Upper lobe of left lung (tissue), 6 donors: ENCODE results near the gene ZHX3. TPM values are rescaled to one million over a fixed set of nuclear protein-coding genes. Genes with fewer than 3 reads are reported as not detected.

ENCODE experiments used
- ATAC-seq, 2 donors: fragments of 200-7000 bp; cut with Tn5 transposase; one replicate each; pipeline ENCODE4 v1.9.1; 2022; ENCODE audit warnings: mild to moderate bottlenecking in 2 of 2, moderate library complexity in 2 of 2; ENCODE audit not compliant: low FRiP score in 2 of 2
- DNase-seq, 2 donors: peaks; one replicate each; pipeline ENCODE4 v3.0.0-alpha.2; 2019 to 2020
- H3K27ac ChIP-seq, 4 donors: fragments of 200-600 bp; sonication (generic); one replicate each; pipeline ENCODE4 v1.5.1; 2016 to 2019
- H3K27me3 ChIP-seq, 4 donors: fragments of 200-600 bp; sonication (generic); one replicate each; pipeline ENCODE4 v1.5.1; 2017 to 2019
- H3K36me3 ChIP-seq, 4 donors: fragments of 200-600 bp; sonication (generic); one replicate each; pipeline ENCODE4 v1.5.1; 2016 to 2019
- H3K4me1 ChIP-seq, 4 donors: fragments of 200-600 bp; sonication (generic); one replicate each; pipeline ENCODE4 v1.5.1; 2018 to 2019
- H3K4me3 ChIP-seq, 4 donors: fragments of 200-600 bp; sonication (generic); one replicate each; pipeline ENCODE4 v1.5.1; 2017 to 2019; ENCODE audit warnings: mild to moderate bottlenecking in 2 of 4, moderate library complexity in 1 of 4
- H3K9me3 ChIP-seq, 4 donors: fragments of 200-600 bp; sonication (generic); one replicate each; pipeline ENCODE4 v1.5.1; 2018 to 2019
- CTCF ChIP-seq, 6 experiments: fragments of 450-650 bp in 4 of 6; fragments of 200-600 bp in 2 of 6; sonication (generic) in 2 of 6; IDR thresholded peaks; one replicate each; pipeline ENCODE4 v1.5.1; 2016 to 2019; ENCODE audit warnings: antibody characterized with exemption in 6 of 6
- EP300 ChIP-seq, 4 donors: sonication (generic); formaldehyde crosslinking; IDR thresholded peaks; one replicate each; pipeline ENCODE4 v1.5.1; 2017; ENCODE audit warnings: antibody characterized with exemption in 4 of 4, control low read depth in 2 of 4
- POLR2A ChIP-seq, 4 donors: fragments of 450-650 bp; IDR thresholded peaks; one replicate each; pipeline ENCODE4 v1.5.1; 2016 to 2017; ENCODE audit warnings: antibody characterized with exemption in 4 of 4, mild to moderate bottlenecking in 2 of 4
- POLR2AphosphoS5 ChIP-seq, 2 donors: sonication (generic); formaldehyde crosslinking; IDR thresholded peaks; one replicate each; pipeline ENCODE4 v1.5.1; 2017; ENCODE audit warnings: antibody characterized with exemption in 2 of 2
- WGBS, 2 donors: methylation state at CpG; one replicate each; pipeline ENCODE4 v1.1.5; 2017 to 2018; 5-methylcytosine and 5-hydroxymethylcytosine counted together
- total RNA-seq, 6 donors: library from RNA; depleted of rRNA in 4 of 6; stranded (reverse); fragments of >200 nt in 4 of 6; gene quantifications; one replicate each; pipeline versions ENCODE4 v1.1.0 to v1.2.1, GENCODE V29; 2016 to 2021
- donor health status: DM: no; HTN: no; CAD: no; lungs with moderate emphysema.
- donor health status: DM: no; HTN: yes; CAD: no; lungs with severe emphysema.

The ZHX3 gene
- total RNA-seq, 6 donors from 2014 or later = 30.4 to 57.5 (median 44.9) TPM

- ATAC-seq (no peak), DNase-seq (no peak)
- H3K4me1 ChIP-seq = peaks cover 0 to 15% (median 8%) of the 10 kb centered on the region in 4 donors
- 95% methylated on average over 13 to 17 of the region's 17 CpGs for WGBS, 2 donors
- no peak for TF ChIP-seq CTCF (IDR thresholded peaks at IDR 0.05)
- no peak for TF ChIP-seq POLR2AphosphoS5 (IDR thresholded peaks at IDR 0.05)
- no peak for TF ChIP-seq POLR2A (IDR thresholded peaks at IDR 0.05)
- no peak for TF ChIP-seq EP300 (IDR thresholded peaks at IDR 0.05)
- no peak overlapping the region for H3K4me3 ChIP-seq
- no peak overlapping the region for H3K27ac ChIP-seq
- H3K36me3 ChIP-seq = peaks cover 0 to 15% (median 6%) of the 10 kb centered on the region in 4 donors
- no peaks in the 10 kb centered on the region for H3K27me3 ChIP-seq
- no peaks in the 10 kb centered on the region for H3K9me3 ChIP-seq
These were observed 28.2 kb upstream of the ZHX3 start for GRCh38 chr20:41345729-41346067.

GRCh38 chr20:41344938-41345728, 27.6 kb upstream of the ZHX3 start:
- DNase-seq (no peak), ATAC-seq (no peak)
- Histone ChIP-seq H3K27me3 (no peaks in the 10 kb centered on the region), H3K9me3 (no peaks in the 10 kb centered on the region), H3K4me1 (peaks cover 4 to 21% (median 10%) of the 10 kb centered on the region in 4 donors), H3K27ac (no peak overlapping the region), H3K4me3 (no peak overlapping the region), H3K36me3 (peaks cover 0 to 14% (median 4%) of the 10 kb centered on the region in 4 donors)
- 91 to 98% methylated on average over 6 to 11 of the region's 11 CpGs for WGBS, 2 donors
- TF ChIP-seq POLR2A (IDR thresholded peaks at IDR 0.05) = no peak

GRCh38 chr20:41344477-41344876, 26.9 kb upstream of the ZHX3 start:
- TF ChIP-seq POLR2A (IDR thresholded peaks at IDR 0.05) (no peak), POLR2AphosphoS5 (IDR thresholded peaks at IDR 0.05) (no peak), CTCF (IDR thresholded peaks at IDR 0.05) (no peak), EP300 (IDR thresholded peaks at IDR 0.05) (no peak)
- DNase-seq (no peak), ATAC-seq (no peak)
- no peak overlapping the region for H3K4me3 ChIP-seq
- WGBS, 2 donors = 83 to 87% methylated on average over 1 to 4 of the region's 4 CpGs
- no peaks in the 10 kb centered on the region for H3K9me3 ChIP-seq
- H3K27me3 ChIP-seq = no peaks in the 10 kb centered on the region
- peaks cover 10 to 27% (median 17%) of the 10 kb centered on the region in 4 donors for H3K4me1 ChIP-seq
- H3K27ac ChIP-seq = no peak overlapping the region
- H3K36me3 ChIP-seq = peaks cover 0 to 9% (median under 1%) of the 10 kb centered on the region in 4 donors

DNA sequence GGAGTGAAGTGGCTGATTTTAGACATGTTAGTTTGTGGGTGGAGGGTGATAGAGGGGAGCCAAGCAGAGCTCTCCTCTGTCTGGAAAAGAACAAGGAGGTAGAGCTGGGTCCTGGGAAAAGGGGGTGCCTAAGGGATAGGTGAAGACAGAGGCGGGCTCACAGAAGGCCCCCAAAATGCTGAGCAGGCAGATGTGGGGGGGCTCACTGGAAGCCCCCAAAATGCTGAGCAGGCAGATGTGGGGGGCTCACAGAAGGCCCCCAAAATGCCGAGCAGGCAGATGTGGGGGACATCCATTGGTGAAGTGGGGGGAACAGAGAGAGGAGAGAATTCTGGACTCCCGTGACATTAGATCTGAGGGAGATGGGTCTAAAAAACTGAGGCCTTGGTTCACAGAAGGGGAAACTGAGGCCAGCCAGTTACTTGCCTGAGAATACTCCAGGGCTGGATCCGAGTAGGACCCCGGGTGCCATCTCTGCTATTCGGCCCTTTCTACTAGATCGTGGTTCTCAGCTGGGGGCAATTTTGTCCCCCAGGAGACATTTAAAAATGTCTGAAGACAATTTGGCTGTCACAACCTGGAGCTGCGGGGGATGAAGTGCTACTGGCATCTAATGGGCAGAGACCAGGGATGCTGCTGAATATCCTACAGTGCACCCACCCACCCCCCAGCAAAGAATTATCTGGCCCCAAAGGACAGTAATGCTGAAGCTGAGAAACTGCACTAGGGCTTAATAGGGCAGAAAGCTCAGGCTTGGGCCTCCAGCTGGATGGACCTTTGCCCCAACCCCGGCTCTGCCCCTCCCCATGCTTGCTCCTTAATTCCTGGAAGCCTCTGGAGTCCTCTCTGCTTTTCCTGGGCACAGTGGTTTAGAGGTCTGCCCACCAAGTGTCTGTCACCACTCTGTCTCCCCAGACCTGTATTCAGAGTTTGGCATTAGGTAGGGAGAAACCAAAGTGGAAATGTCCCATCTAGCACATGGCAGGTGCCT, 25.2 kb upstream of the ZHX3 start:
- DNase-seq (no peak), ATAC-seq (no peak)
- Histone ChIP-seq H3K9me3 (no peaks in the 10 kb centered on the region), H3K27ac (no peak overlapping the region), H3K4me1 (peaks cover 10 to 27% (median 18%) of the 10 kb centered on the region in 4 donors), H3K27me3 (no peaks in the 10 kb centered on the region), H3K4me3 (no peak overlapping the region), H3K36me3 (no peaks in the 10 kb centered on the region)
- WGBS, 2 donors = 93 to 96% methylated on average over 8 to 9 of the region's 9 CpGs
- TF ChIP-seq CTCF (IDR thresholded peaks at IDR 0.05) = no peak
- no peak for TF ChIP-seq POLR2AphosphoS5 (IDR thresholded peaks at IDR 0.05)
- no peak for TF ChIP-seq POLR2A (IDR thresholded peaks at IDR 0.05)
- no peak for TF ChIP-seq EP300 (IDR thresholded peaks at IDR 0.05)
